Immature natural killer cell (primary cell): ENCODE results near the gene SALL4. TPM values are rescaled to one million over a fixed set of nuclear protein-coding genes. Genes with fewer than 3 reads are reported as not detected.
"Not testable (repeated sequence)": the region's sequence is repeated elsewhere in the genome, so short reads cannot be mapped to it uniquely, and the experiment has no call there.

ENCODE experiments used
- DNase-seq, 3 donors: peaks; one replicate each; pipeline ENCODE4 v3.0.0; 2022; ENCODE audit warnings: mixed read lengths in 1 of 3
- H3K27ac Mint-ChIP-seq, 6 donors: one replicate each; pipeline ENCODE4 v1.8.0; 2020; ENCODE audit warnings: mixed read lengths in 6 of 6, mild to moderate bottlenecking in 5 of 6, inconsistent platforms in 4 of 6, moderate library complexity in 3 of 6
- H3K27me3 Mint-ChIP-seq, 3 donors: one replicate each; pipeline ENCODE4 v1.8.0; 2020 to 2021; ENCODE audit warnings: low read depth in 3 of 3, mild to moderate bottlenecking in 3 of 3, mixed read lengths in 3 of 3, moderate library complexity in 3 of 3, inconsistent platforms in 1 of 3
- H3K36me3 Mint-ChIP-seq, 3 donors: one replicate each; pipeline ENCODE4 v1.8.0; 2020; ENCODE audit warnings: mixed read lengths in 3 of 3, inconsistent platforms in 2 of 3, mild to moderate bottlenecking in 2 of 3
- H3K4me1 Mint-ChIP-seq, 2 donors: one replicate each; pipeline ENCODE4 v1.8.0; 2020; ENCODE audit warnings: inconsistent platforms in 2 of 2, mild to moderate bottlenecking in 2 of 2, mixed read lengths in 2 of 2, moderate library complexity in 1 of 2
- H3K4me3 Mint-ChIP-seq, 5 donors: one replicate each; pipeline ENCODE4 v1.8.0; 2020; ENCODE audit warnings: mild to moderate bottlenecking in 5 of 5, mixed read lengths in 5 of 5, inconsistent platforms in 3 of 5, moderate library complexity in 3 of 5
- H3K9me3 Mint-ChIP-seq, 6 donors: one replicate each; pipeline ENCODE4 v1.8.0; 2020; ENCODE audit warnings: mild to moderate bottlenecking in 6 of 6, mixed read lengths in 6 of 6, inconsistent platforms in 4 of 6, moderate library complexity in 3 of 6
- polyA plus RNA-seq, 3 donors: library from polyadenylated mRNA; unstranded; fragments of 300-500 nt; fragmentation: Illumina TruSeq; gene quantifications; one replicate each; pipeline ENCODE4 v1.2.3, GENCODE V29; 2021

Gene SALL4
- polyA plus RNA-seq, 3 donors from 2014 or later: 0.08 TPM; not detected in 2

- no peak for DNase-seq
- Mint-ChIP-seq H3K27ac (no peak overlapping the region), H3K4me3 (no peak overlapping the region), H3K4me1 (peaks cover 5 to 6% of the 10 kb centered on the region in 2 donors), H3K27me3 (no peaks in the 10 kb centered on the region), H3K36me3 (no peaks in the 10 kb centered on the region), H3K9me3 (no peaks in the 10 kb centered on the region)
These were observed 51.4 kb downstream of the SALL4 start for GRCh38 chr20:51750770-51751388.

GRCh38 chr20:51750037-51750769 is 52.1 kb downstream of the SALL4 start:
- DNase-seq: no peak
- H3K4me1 Mint-ChIP-seq: peaks cover 5 to 6% of the 10 kb centered on the region in 2 donors
- no peaks in the 10 kb centered on the region for H3K36me3 Mint-ChIP-seq
- H3K27ac Mint-ChIP-seq: peak overlapping the region in 1 of 6 donors; percentile 9
- no peaks in the 10 kb centered on the region for H3K9me3 Mint-ChIP-seq
- H3K4me3 Mint-ChIP-seq: no peak overlapping the region
- H3K27me3 Mint-ChIP-seq: no peaks in the 10 kb centered on the region

- no peak for DNase-seq
- Mint-ChIP-seq H3K27me3 (no peaks in the 10 kb centered on the region), H3K36me3 (peaks cover 0 to under 1% (median 0%) of the 10 kb centered on the region in 3 donors)
These were observed 52.7 kb downstream of the SALL4 start for GRCh38 chr20:51749674-51750036.

GRCh38 chr20:51747182-51747911 is 55.0 kb downstream of the SALL4 start:
- Mint-ChIP-seq H3K27me3 (no peaks in the 10 kb centered on the region), H3K27ac (no peak overlapping the region), H3K4me3 (no peak overlapping the region), H3K36me3 (peaks cover 0 to 3% (median 0%) of the 10 kb centered on the region in 3 donors), H3K4me1 (peaks cover 4 to 6% of the 10 kb centered on the region in 2 donors), H3K9me3 (no peaks in the 10 kb centered on the region)
- no peak for DNase-seq

More at GRCh38 chr20:51749674-51750036, 52.7 kb downstream of the SALL4 start:
- Mint-ChIP-seq H3K4me3 (no peak overlapping the region), H3K9me3 (no peaks in the 10 kb centered on the region), H3K4me1 (peaks cover 5 to 6% of the 10 kb centered on the region in 2 donors), H3K27ac (no peak overlapping the region)

GRCh38 chr20:51745804-51746203 is 56.5 kb downstream of the SALL4 start:
- no peak for DNase-seq
- H3K4me1 Mint-ChIP-seq: peaks cover 3 to 6% of the 10 kb centered on the region in 2 donors
- H3K27ac Mint-ChIP-seq: no peak overlapping the region
- no peak overlapping the region for H3K4me3 Mint-ChIP-seq
- H3K9me3 Mint-ChIP-seq: no peaks in the 10 kb centered on the region
- H3K36me3 Mint-ChIP-seq: peaks cover 0 to 3% (median 0%) of the 10 kb centered on the region in 3 donors
- no peaks in the 10 kb centered on the region for H3K27me3 Mint-ChIP-seq

- peaks cover 0 to 16% of the 10 kb centered on the region in 2 donors for H3K4me1 Mint-ChIP-seq
These were observed 61.5 kb downstream of the SALL4 start for GRCh38 chr20:51740838-51741237.

GRCh38 chr20:51740308-51740707 is 62.0 kb downstream of the SALL4 start:
- not testable (repeated sequence) for H3K27ac Mint-ChIP-seq, DNase-seq, H3K36me3 Mint-ChIP-seq, H3K9me3 Mint-ChIP-seq, H3K4me3 Mint-ChIP-seq, H3K27me3 Mint-ChIP-seq
- peaks cover 0 to 16% of the 10 kb centered on the region in 2 donors for H3K4me1 Mint-ChIP-seq

More at GRCh38 chr20:51740838-51741237, 61.5 kb downstream of the SALL4 start:
- H3K9me3 Mint-ChIP-seq: peaks cover 0 to 2% (median 0%) of the 10 kb centered on the region in 6 donors
- no peak overlapping the region for H3K27ac Mint-ChIP-seq
- H3K27me3 Mint-ChIP-seq: peaks cover 0 to 3% (median 2%) of the 10 kb centered on the region in 3 donors
- H3K36me3 Mint-ChIP-seq: peaks cover 0 to 3% (median 0%) of the 10 kb centered on the region in 3 donors
- DNase-seq: no peak
- no peak overlapping the region for H3K4me3 Mint-ChIP-seq

GRCh38 chr20:51739722-51740249 is 62.5 kb downstream of the SALL4 start:
- Mint-ChIP-seq H3K9me3 (peaks cover 0 to 2% (median 0%) of the 10 kb centered on the region in 6 donors), H3K27ac (no peak overlapping the region), H3K36me3 (peaks cover 0 to 3% (median 0%) of the 10 kb centered on the region in 3 donors), H3K4me1 (peaks cover 0 to 16% of the 10 kb centered on the region in 2 donors), H3K4me3 (no peak overlapping the region), H3K27me3 (peaks cover 0 to 5% (median 2%) of the 10 kb centered on the region in 3 donors)
- no peak for DNase-seq

- Mint-ChIP-seq H3K4me1 (peaks cover 0 to 16% of the 10 kb centered on the region in 2 donors), H3K27ac (no peak overlapping the region), H3K4me3 (peak overlapping the region in 1 of 5 donors; percentile 30), H3K36me3 (no peaks in the 10 kb centered on the region), H3K27me3 (peaks cover 0 to 5% (median 2%) of the 10 kb centered on the region in 3 donors), H3K9me3 (peaks cover 0 to 2% (median 0%) of the 10 kb centered on the region in 6 donors)
- DNase-seq: peak in 2 of 3 donors; percentile 0 to 14
These were observed 63.4 kb downstream of the SALL4 start for GRCh38 chr20:51738877-51739447.

GRCh38 chr20:51738261-51738660 is 64.1 kb downstream of the SALL4 start:
- H3K36me3 Mint-ChIP-seq, H3K27me3 Mint-ChIP-seq, H3K9me3 Mint-ChIP-seq, H3K4me3 Mint-ChIP-seq, DNase-seq, H3K27ac Mint-ChIP-seq: not testable (repeated sequence)
- H3K4me1 Mint-ChIP-seq: peaks cover 0 to 16% of the 10 kb centered on the region in 2 donors

- no peak for DNase-seq
- Mint-ChIP-seq H3K4me1 (peaks cover 7 to 19% of the 10 kb centered on the region in 2 donors), H3K9me3 (peaks cover 0 to 2% (median 0%) of the 10 kb centered on the region in 6 donors), H3K4me3 (no peak overlapping the region), H3K36me3 (no peaks in the 10 kb centered on the region), H3K27me3 (peaks cover 0 to 5% (median 2%) of the 10 kb centered on the region in 3 donors), H3K27ac (no peak overlapping the region)
These were observed 65.4 kb downstream of the SALL4 start for GRCh38 chr20:51736947-51737346.

GRCh38 chr20:51735728-51736600 is 66.4 kb downstream of the SALL4 start:
- Mint-ChIP-seq H3K4me3 (no peak overlapping the region), H3K9me3 (peaks cover 0 to 2% (median 0%) of the 10 kb centered on the region in 6 donors), H3K27me3 (peaks cover 0 to 5% (median 2%) of the 10 kb centered on the region in 3 donors), H3K4me1 (peaks cover 7 to 19% of the 10 kb centered on the region in 2 donors), H3K27ac (no peak overlapping the region), H3K36me3 (no peaks in the 10 kb centered on the region)
- DNase-seq: no peak
